Keratinocyte (primary cell): ENCODE data around the gene RDH12.

Experiments used
- EZH2 ChIP-seq: IDR thresholded peaks from one replicate; pipeline ENCODE4 v1.6.1; 2012; ENCODE audit warnings: inconsistent platforms, mild to moderate bottlenecking, low read length, moderate library complexity
- TF ChIP-seq, protein P1 (sequence below), 3 experiments: IDR thresholded peaks in 1 of 3; conservative IDR thresholded peaks in 1 of 3; optimal IDR thresholded peaks in 1 of 3; 2 replicates in 2 of 3; 3 replicates in 1 of 3; pipeline versions ENCODE3 to v1.5.1; 2011; ENCODE audit warnings: low read length in 3 of 3, mild to moderate bottlenecking in 3 of 3, moderate library complexity in 2 of 3, control low read depth in 1 of 3, inconsistent platforms in 1 of 3; ENCODE audit not compliant: insufficient read depth in 2 of 3; ENCODE audit errors: extremely low read depth in 1 of 3

DNA sequence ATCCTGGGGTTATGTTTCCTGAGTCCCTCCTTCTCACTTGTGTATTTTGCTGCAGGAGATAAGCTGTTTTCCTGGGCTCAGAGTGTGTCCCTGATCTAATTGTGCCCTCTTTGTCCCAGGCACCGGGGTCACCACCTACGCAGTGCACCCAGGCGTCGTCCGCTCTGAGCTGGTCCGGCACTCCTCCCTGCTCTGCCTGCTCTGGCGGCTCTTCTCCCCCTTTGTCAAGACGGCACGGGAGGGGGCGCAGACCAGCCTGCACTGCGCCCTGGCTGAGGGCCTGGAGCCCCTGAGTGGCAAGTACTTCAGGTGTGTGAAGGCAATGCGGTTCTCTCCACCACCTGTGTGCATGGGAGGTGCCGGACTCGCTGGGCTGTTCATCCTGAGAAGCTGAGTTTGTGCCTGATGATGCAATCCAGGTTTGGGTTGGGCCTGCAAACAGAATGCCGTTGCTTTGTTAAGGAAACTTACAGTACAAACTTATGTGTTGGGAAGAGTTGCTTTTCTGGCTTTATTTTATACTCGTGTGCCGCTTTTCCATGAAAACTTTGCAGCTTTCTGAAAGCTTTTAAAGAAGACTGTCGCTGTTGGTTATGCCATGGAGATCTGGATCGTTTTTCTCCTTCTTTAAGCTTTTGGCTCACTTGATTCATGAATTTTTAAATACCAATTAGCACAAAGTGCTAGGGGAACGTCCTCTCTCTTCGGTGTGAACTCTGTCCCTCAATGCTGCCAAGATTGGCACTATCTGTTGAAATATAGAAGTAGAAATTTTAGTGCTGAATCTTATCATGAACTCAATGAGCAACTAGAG, 27.6 kb downstream of the RDH12 start:
- TF ChIP-seq, protein P1, sequence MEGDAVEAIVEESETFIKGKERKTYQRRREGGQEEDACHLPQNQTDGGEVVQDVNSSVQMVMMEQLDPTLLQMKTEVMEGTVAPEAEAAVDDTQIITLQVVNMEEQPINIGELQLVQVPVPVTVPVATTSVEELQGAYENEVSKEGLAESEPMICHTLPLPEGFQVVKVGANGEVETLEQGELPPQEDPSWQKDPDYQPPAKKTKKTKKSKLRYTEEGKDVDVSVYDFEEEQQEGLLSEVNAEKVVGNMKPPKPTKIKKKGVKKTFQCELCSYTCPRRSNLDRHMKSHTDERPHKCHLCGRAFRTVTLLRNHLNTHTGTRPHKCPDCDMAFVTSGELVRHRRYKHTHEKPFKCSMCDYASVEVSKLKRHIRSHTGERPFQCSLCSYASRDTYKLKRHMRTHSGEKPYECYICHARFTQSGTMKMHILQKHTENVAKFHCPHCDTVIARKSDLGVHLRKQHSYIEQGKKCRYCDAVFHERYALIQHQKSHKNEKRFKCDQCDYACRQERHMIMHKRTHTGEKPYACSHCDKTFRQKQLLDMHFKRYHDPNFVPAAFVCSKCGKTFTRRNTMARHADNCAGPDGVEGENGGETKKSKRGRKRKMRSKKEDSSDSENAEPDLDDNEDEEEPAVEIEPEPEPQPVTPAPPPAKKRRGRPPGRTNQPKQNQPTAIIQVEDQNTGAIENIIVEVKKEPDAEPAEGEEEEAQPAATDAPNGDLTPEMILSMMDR (optimal IDR thresholded peaks at IDR 0.05 in 1 of 3, IDR thresholded peaks at IDR 0.05 in 1 of 3, conservative IDR thresholded peaks at IDR 0.05 in 1 of 3; ENCODE audit: extremely low read depth in 1 of 3, insufficient read depth in 2 of 3, low read length in 3 of 3), result no peak
- no peak for TF ChIP-seq EZH2
